HepG2 (cell line): ENCODE results near the gene CNBD2. TPM values are rescaled to one million over a fixed set of nuclear protein-coding genes. Genes with fewer than 3 reads are reported as not detected.

Source experiments
- FOXK2 ChIP-seq: fragments of 450-650 bp; IDR thresholded peaks from 2 replicates; pipeline ENCODE4 v1.6.1; 2016
- FOXO1 ChIP-seq: sonication (generic); formaldehyde crosslinking; IDR thresholded peaks from 2 replicates; pipeline ENCODE4 v1.4.0; 2020; ENCODE audit warnings: missing genetic modification reagents
- NR2C2 ChIP-seq: sonication (generic); formaldehyde crosslinking; IDR thresholded peaks from 2 replicates; pipeline ENCODE4 v1.4.0; 2020; ENCODE audit warnings: missing genetic modification reagents, mild to moderate bottlenecking, moderate library complexity, borderline replicate concordance
- RNF2 ChIP-seq: fragments of 450-650 bp; conservative IDR thresholded peaks from 2 replicates; pipeline ENCODE4 v1.6.1; 2016; ENCODE audit warnings: low read depth
- SKI ChIP-seq: fragments of 450-650 bp; IDR thresholded peaks from one replicate; pipeline ENCODE4 v1.6.1; 2018; ENCODE audit warnings: mild to moderate bottlenecking; ENCODE audit not compliant: partially characterized antibody
- ZBTB38 ChIP-seq: sonication (generic); formaldehyde crosslinking; IDR thresholded peaks from 2 replicates; pipeline ENCODE4 v1.5.1; 2020; ENCODE audit warnings: mild to moderate bottlenecking, missing genetic modification reagents
- ZNF3 ChIP-seq: IDR thresholded peaks from 2 replicates; pipeline ENCODE4 v1.7.0; 2017; ENCODE audit warnings: inconsistent platforms
- ZNF317 ChIP-seq: sonication (generic); formaldehyde crosslinking; IDR thresholded peaks from 2 replicates; pipeline ENCODE4 v1.5.0; 2020; ENCODE audit warnings: mild to moderate bottlenecking, missing genetic modification reagents
- ZNF468 ChIP-seq: sonication (generic); formaldehyde crosslinking; IDR thresholded peaks from 2 replicates; pipeline ENCODE4 v1.8.0; 2022; ENCODE audit warnings: mild to moderate bottlenecking, moderate library complexity, missing genetic modification reagents
- ZZZ3 ChIP-seq: sonication (generic); formaldehyde crosslinking; IDR thresholded peaks from 2 replicates; pipeline ENCODE4 v1.4.0; 2020; ENCODE audit warnings: missing genetic modification reagents, mild to moderate bottlenecking, borderline replicate concordance
- polyA plus RNA-seq, 8 experiments: library from polyadenylated mRNA; depleted of rRNA in 3 of 8; stranded (reverse) in 7 of 8; unstranded in 1 of 8; fragments of >200 nt; fragmentation: Illumina TruSeq in 4 of 8; extraction: Trizol in 4 of 8; gene quantifications; 2 replicates each; pipeline versions ENCODE4 v1.2.1 to v1.2.3, GENCODE V29; 2011 to 2016; ENCODE audit warnings: low read depth in 4 of 8, missing spikeins in 1 of 8, mixed read lengths in 1 of 8; ENCODE audit not compliant: insufficient read depth in 1 of 8
- total RNA-seq, 5 experiments: library from RNA; depleted of rRNA; stranded (reverse); fragments of >200 nt; fragmentation: Illumina TruSeq; extraction: Trizol; gene quantifications; 2 replicates each; pipeline ENCODE4 v1.2.3, GENCODE V29; 2016; ENCODE audit warnings: low read depth in 1 of 5
- TF ChIP-seq, protein P1 (sequence below): sonication (generic); formaldehyde crosslinking; IDR thresholded peaks from 2 replicates; pipeline ENCODE4 v1.9.0; 2021; ENCODE audit warnings: mild to moderate bottlenecking, missing genetic modification reagents
- TF ChIP-seq, protein P2 (sequence below): sonication (generic); formaldehyde crosslinking; IDR thresholded peaks from 2 replicates; pipeline ENCODE4 v1.4.0; 2020; ENCODE audit warnings: missing genetic modification reagents
- TF ChIP-seq, protein P3 (sequence below): sonication (generic); formaldehyde crosslinking; IDR thresholded peaks from 2 replicates; pipeline ENCODE4 v1.4.0; 2020; ENCODE audit warnings: missing genetic modification reagents, borderline replicate concordance
- TF ChIP-seq, protein P4 (sequence below): fragments of 450-650 bp; IDR thresholded peaks from 2 replicates; pipeline ENCODE4 v1.6.1; 2016

Gene CNBD2
- total and polyA plus RNA-seq, 2 of the 13 experiments (the other 11 are each of a cell fraction or from before 2014, with no cell fraction given): 12.4 to 22.8 TPM

DNA sequence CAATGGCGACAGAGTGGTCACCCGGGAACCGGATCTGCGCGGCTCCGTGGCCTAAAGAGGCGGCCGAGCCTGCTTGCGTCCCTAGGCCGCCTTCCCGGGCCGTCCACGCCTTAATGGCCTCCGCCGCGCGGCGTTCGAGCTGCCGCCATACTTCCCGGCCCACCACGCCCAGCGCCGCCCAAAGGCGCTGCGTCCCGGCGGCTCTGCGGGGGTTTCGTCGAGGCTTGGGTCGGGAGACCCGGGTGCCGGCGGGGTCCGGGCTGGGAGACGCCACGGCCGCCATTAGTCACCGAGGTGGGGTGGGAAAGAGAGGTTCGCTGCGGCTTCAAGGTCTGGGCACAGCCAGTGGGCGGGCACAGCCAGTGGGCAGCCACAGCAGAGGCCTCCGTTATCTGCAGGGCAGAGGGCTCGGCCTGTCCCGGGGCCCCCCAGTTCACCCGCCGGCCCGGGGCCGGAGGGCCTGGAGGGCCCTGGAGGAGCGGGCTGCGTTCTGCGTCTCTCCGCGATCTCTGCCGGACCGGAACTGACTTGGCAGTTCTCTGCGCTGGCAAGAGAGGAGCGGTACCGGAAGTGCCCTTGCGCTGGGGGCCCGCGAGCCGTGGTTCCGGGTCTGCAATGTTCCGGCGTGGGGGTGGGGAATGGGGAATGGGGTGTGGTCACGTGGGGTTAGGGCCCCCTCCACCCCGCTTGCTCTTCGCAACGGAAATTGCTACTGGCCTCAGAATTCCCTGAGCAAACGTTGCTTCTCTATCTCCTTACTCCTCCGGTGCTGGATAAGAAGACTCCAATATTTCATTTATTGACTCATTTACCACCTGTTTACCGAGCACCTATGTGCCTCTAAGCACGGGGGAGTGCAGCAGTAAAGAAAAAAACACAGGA is 82.3 kb downstream of the CNBD2 start (continued):
- TF ChIP-seq, protein P1, sequence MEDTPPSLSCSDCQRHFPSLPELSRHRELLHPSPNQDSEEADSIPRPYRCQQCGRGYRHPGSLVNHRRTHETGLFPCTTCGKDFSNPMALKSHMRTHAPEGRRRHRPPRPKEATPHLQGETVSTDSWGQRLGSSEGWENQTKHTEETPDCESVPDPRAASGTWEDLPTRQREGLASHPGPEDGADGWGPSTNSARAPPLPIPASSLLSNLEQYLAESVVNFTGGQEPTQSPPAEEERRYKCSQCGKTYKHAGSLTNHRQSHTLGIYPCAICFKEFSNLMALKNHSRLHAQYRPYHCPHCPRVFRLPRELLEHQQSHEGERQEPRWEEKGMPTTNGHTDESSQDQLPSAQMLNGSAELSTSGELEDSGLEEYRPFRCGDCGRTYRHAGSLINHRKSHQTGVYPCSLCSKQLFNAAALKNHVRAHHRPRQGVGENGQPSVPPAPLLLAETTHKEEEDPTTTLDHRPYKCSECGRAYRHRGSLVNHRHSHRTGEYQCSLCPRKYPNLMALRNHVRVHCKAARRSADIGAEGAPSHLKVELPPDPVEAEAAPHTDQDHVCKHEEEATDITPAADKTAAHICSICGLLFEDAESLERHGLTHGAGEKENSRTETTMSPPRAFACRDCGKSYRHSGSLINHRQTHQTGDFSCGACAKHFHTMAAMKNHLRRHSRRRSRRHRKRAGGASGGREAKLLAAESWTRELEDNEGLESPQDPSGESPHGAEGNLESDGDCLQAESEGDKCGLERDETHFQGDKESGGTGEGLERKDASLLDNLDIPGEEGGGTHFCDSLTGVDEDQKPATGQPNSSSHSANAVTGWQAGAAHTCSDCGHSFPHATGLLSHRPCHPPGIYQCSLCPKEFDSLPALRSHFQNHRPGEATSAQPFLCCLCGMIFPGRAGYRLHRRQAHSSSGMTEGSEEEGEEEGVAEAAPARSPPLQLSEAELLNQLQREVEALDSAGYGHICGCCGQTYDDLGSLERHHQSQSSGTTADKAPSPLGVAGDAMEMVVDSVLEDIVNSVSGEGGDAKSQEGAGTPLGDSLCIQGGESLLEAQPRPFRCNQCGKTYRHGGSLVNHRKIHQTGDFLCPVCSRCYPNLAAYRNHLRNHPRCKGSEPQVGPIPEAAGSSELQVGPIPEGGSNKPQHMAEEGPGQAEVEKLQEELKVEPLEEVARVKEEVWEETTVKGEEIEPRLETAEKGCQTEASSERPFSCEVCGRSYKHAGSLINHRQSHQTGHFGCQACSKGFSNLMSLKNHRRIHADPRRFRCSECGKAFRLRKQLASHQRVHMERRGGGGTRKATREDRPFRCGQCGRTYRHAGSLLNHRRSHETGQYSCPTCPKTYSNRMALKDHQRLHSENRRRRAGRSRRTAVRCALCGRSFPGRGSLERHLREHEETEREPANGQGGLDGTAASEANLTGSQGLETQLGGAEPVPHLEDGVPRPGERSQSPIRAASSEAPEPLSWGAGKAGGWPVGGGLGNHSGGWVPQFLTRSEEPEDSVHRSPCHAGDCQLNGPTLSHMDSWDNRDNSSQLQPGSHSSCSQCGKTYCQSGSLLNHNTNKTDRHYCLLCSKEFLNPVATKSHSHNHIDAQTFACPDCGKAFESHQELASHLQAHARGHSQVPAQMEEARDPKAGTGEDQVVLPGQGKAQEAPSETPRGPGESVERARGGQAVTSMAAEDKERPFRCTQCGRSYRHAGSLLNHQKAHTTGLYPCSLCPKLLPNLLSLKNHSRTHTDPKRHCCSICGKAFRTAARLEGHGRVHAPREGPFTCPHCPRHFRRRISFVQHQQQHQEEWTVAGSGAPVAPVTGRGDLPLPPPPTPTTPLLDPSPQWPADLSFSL (CRISPR knock-in tag): peak; percentile 57; the same call in 1 of the 2 replicates
- peak; percentile 81 for TF ChIP-seq ZNF317
- TF ChIP-seq ZNF3 (CRISPR knock-in tag): 0 out of 2 replicates have a peak, but pooled peaks have one; percentile 16
- TF ChIP-seq ZNF468 (CRISPR knock-in tag): peak; percentile 63; the same call in 1 of the 2 replicates
- TF ChIP-seq, protein P2, sequence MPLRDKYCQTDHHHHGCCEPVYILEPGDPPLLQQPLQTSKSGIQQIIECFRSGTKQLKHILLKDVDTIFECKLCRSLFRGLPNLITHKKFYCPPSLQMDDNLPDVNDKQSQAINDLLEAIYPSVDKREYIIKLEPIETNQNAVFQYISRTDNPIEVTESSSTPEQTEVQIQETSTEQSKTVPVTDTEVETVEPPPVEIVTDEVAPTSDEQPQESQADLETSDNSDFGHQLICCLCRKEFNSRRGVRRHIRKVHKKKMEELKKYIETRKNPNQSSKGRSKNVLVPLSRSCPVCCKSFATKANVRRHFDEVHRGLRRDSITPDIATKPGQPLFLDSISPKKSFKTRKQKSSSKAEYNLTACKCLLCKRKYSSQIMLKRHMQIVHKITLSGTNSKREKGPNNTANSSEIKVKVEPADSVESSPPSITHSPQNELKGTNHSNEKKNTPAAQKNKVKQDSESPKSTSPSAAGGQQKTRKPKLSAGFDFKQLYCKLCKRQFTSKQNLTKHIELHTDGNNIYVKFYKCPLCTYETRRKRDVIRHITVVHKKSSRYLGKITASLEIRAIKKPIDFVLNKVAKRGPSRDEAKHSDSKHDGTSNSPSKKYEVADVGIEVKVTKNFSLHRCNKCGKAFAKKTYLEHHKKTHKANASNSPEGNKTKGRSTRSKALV (CRISPR knock-in tag): peak; percentile 92
- TF ChIP-seq, protein P3, sequence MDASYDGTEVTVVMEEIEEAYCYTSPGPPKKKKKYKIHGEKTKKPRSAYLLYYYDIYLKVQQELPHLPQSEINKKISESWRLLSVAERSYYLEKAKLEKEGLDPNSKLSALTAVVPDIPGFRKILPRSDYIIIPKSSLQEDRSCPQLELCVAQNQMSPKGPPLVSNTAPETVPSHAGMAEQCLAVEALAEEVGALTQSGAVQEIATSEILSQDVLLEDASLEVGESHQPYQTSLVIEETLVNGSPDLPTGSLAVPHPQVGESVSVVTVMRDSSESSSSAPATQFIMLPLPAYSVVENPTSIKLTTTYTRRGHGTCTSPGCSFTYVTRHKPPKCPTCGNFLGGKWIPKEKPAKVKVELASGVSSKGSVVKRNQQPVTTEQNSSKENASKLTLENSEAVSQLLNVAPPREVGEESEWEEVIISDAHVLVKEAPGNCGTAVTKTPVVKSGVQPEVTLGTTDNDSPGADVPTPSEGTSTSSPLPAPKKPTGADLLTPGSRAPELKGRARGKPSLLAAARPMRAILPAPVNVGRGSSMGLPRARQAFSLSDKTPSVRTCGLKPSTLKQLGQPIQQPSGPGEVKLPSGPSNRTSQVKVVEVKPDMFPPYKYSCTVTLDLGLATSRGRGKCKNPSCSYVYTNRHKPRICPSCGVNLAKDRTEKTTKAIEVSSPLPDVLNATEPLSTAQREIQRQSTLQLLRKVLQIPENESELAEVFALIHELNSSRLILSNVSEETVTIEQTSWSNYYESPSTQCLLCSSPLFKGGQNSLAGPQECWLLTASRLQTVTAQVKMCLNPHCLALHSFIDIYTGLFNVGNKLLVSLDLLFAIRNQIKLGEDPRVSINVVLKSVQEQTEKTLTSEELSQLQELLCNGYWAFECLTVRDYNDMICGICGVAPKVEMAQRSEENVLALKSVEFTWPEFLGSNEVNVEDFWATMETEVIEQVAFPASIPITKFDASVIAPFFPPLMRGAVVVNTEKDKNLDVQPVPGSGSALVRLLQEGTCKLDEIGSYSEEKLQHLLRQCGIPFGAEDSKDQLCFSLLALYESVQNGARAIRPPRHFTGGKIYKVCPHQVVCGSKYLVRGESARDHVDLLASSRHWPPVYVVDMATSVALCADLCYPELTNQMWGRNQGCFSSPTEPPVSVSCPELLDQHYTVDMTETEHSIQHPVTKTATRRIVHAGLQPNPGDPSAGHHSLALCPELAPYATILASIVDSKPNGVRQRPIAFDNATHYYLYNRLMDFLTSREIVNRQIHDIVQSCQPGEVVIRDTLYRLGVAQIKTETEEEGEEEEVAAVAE (CRISPR knock-in tag): peak; percentile 92
- peak; percentile 44 for TF ChIP-seq ZBTB38 (CRISPR knock-in tag)
- peak; percentile 80 for TF ChIP-seq FOXO1 (CRISPR knock-in tag)
- 0 out of 2 replicates have a peak, but pooled peaks have one; percentile 5 for TF ChIP-seq FOXK2
- TF ChIP-seq ZZZ3 (CRISPR knock-in tag): peak; percentile 97
- no peak; the same call in 1 of the 2 replicates for TF ChIP-seq RNF2
- TF ChIP-seq, protein P4, sequence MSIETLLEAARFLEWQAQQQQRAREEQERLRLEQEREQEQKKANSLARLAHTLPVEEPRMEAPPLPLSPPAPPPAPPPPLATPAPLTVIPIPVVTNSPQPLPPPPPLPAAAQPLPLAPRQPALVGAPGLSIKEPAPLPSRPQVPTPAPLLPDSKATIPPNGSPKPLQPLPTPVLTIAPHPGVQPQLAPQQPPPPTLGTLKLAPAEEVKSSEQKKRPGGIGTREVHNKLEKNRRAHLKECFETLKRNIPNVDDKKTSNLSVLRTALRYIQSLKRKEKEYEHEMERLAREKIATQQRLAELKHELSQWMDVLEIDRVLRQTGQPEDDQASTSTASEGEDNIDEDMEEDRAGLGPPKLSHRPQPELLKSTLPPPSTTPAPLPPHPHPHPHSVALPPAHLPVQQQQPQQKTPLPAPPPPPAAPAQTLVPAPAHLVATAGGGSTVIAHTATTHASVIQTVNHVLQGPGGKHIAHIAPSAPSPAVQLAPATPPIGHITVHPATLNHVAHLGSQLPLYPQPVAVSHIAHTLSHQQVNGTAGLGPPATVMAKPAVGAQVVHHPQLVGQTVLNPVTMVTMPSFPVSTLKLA: peak; percentile 35; the same call in 1 of the 2 replicates
- peak; percentile 13 for TF ChIP-seq SKI
- TF ChIP-seq NR2C2 (CRISPR knock-in tag): peak; percentile 90
